ENCODE measurements around the gene NAPB. TPM values are rescaled to one million over a fixed set of nuclear protein-coding genes. Genes with fewer than 3 reads are reported as not detected.

The NAPB gene
- total RNA-seq, 1 experiment from 2014 or later: 4.6 TPM

- no peak for TF ChIP-seq CTCF (IDR thresholded peaks at IDR 0.05; ENCODE audit: unreplicated experiment)
- Mint-ChIP-seq H3K27me3 (ENCODE audit: unreplicated experiment) (peaks cover 33% of the 10 kb centered on the region), H3K9me3 (ENCODE audit: low read depth, unreplicated experiment) (no peaks in the 10 kb centered on the region), H3K36me3 (ENCODE audit: insufficient read depth, unreplicated experiment) (no peaks in the 10 kb centered on the region), H3K4me1 (ENCODE audit: low read depth, unreplicated experiment) (no peaks in the 10 kb centered on the region), H3K27ac (ENCODE audit: unreplicated experiment) (no peak overlapping the region), H3K4me3 (ENCODE audit: low read depth, unreplicated experiment) (no peak overlapping the region)
- no peak for DNase-seq
- intact Hi-C loops (cut with micrococcal nuclease; ENCODE audit: unreplicated experiment): no loop called here
- no TSS peak for BruUV-seq (replicated peaks)
- CTCF ChIA-PET: no interaction called here
Measured at GRCh38 chr20:23453549-23454543, 32.6 kb upstream of the NAPB start.

GRCh38 chr20:23452776-23453175 is 31.5 kb upstream of the NAPB start, which contains the start of gene CST11:
CST11 (minus strand) TSS chr20:23452876; CDS start chr20:23452811, 65 bp downstream.
- no peaks in the 10 kb centered on the region for H3K9me3 Mint-ChIP-seq (ENCODE audit: low read depth, unreplicated experiment)
- intact Hi-C loops (cut with micrococcal nuclease; ENCODE audit: unreplicated experiment): no loop called here
- no peak within 1 kb of the TSS for H3K27ac Mint-ChIP-seq (ENCODE audit: unreplicated experiment)
- no peak within 1 kb of the TSS for H3K4me3 Mint-ChIP-seq (ENCODE audit: low read depth, unreplicated experiment)
- peaks cover 33% of the 10 kb centered on the region for H3K27me3 Mint-ChIP-seq (ENCODE audit: unreplicated experiment)
- H3K4me1 Mint-ChIP-seq (ENCODE audit: low read depth, unreplicated experiment): no peaks in the 10 kb centered on the region
- TF ChIP-seq CTCF (IDR thresholded peaks at IDR 0.05; ENCODE audit: unreplicated experiment): no peak
- CTCF ChIA-PET: no interaction called here
- H3K36me3 Mint-ChIP-seq (ENCODE audit: insufficient read depth, unreplicated experiment): no peaks in the 10 kb centered on the region
- no TSS peak for BruUV-seq (replicated peaks)
- DNase-seq: no peak

- peaks cover 29% of the 10 kb centered on the region for H3K27me3 Mint-ChIP-seq (ENCODE audit: unreplicated experiment)
- no peak for TF ChIP-seq CTCF (IDR thresholded peaks at IDR 0.05; ENCODE audit: unreplicated experiment)
- no peaks in the 10 kb centered on the region for H3K9me3 Mint-ChIP-seq (ENCODE audit: low read depth, unreplicated experiment)
- no peak for DNase-seq
- H3K36me3 Mint-ChIP-seq (ENCODE audit: insufficient read depth, unreplicated experiment): no peaks in the 10 kb centered on the region
- no peak overlapping the region for H3K4me3 Mint-ChIP-seq (ENCODE audit: low read depth, unreplicated experiment)
- intact Hi-C loops (cut with micrococcal nuclease; ENCODE audit: unreplicated experiment): no loop called here
- BruUV-seq (replicated peaks): no TSS peak
- CTCF ChIA-PET: no interaction called here
- no peaks in the 10 kb centered on the region for H3K4me1 Mint-ChIP-seq (ENCODE audit: low read depth, unreplicated experiment)
- no peak overlapping the region for H3K27ac Mint-ChIP-seq (ENCODE audit: unreplicated experiment)
Measured at GRCh38 chr20:23451956-23452487, 30.7 kb upstream of the NAPB start.

- CTCF ChIA-PET: no interaction called here
- no peak for TF ChIP-seq CTCF (IDR thresholded peaks at IDR 0.05; ENCODE audit: unreplicated experiment)
- H3K4me3 Mint-ChIP-seq (ENCODE audit: low read depth, unreplicated experiment): no peak overlapping the region
- intact Hi-C loops (cut with micrococcal nuclease; ENCODE audit: unreplicated experiment): no loop called here
- no peaks in the 10 kb centered on the region for H3K4me1 Mint-ChIP-seq (ENCODE audit: low read depth, unreplicated experiment)
- H3K27me3 Mint-ChIP-seq (ENCODE audit: unreplicated experiment): peaks cover 18% of the 10 kb centered on the region
- no TSS peak for BruUV-seq (replicated peaks)
- no peak for DNase-seq
- no peak overlapping the region for H3K27ac Mint-ChIP-seq (ENCODE audit: unreplicated experiment)
- no peaks in the 10 kb centered on the region for H3K36me3 Mint-ChIP-seq (ENCODE audit: insufficient read depth, unreplicated experiment)
- no peaks in the 10 kb centered on the region for H3K9me3 Mint-ChIP-seq (ENCODE audit: low read depth, unreplicated experiment)
Measured at GRCh38 chr20:23450877-23451276, 29.6 kb upstream of the NAPB start.
